GM18870 (cell line): ENCODE measurements around the gene HORMAD2.

Source experiments
- ATAC-seq: cut with Tn5 transposase; IDR thresholded peaks from one replicate; pipeline ENCODE4 v1.9.1; 2021; ENCODE audit warnings: moderate library complexity; ENCODE audit not compliant: unreplicated experiment

HORMAD2 gene

DNA sequence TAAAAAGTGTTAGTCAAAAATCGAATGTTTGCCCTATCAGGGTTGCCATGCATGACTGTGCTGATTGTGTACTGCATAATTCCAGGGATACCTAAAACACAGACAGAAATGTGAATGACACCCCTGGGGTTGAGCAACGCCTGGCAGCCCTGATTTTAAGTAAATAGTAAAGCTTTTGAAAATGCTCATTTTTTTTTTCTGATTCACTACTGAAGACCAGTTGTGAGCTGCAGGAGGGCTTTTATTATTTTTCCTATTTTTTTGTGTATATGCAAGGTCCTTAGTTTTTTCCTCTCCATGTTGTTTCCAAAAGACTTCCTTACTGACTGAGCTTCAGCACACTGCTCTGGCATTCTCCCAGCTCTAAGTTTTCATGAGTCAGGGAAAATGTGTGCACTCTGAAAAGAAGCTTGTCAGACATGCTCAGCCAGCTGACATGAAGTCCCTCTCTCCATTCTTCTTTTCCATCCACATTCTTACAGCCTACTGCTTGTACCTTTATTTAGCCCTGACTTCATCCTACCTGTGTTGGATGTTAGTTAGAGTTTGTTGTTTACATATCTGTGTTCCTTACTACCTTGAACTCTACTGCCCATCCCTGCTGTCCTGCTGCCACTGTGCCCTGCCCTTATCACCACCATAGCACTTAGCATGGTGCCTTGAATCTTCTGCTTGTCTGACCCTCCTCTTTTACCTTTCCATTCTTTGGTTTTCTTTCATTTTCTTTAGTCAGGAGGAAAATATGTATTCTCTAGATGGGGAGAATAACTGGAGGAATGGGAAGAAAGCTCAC lies 79.5 kb downstream of the HORMAD2 start:
- no peak for ATAC-seq

DNA sequence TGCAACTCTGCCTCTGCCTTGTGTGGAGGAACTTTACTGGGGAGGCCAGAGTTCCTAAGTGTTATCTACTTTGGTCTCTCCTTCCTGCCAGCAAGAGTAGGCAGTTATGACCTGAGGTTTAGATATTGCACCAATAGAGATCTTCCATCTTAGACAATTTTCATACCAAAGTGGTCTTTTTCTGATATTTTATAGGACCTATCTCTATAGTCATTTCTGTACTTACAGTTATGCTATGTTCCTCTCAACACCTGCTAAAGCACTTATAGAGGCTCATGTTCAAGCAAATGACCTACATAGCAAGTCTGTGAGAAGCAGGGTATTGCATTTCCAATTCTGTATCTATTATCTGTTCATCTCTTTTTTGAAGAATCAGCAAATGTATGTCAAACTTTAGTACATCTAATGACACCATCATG lies 80.8 kb downstream of the HORMAD2 start:
- no peak for ATAC-seq

DNA sequence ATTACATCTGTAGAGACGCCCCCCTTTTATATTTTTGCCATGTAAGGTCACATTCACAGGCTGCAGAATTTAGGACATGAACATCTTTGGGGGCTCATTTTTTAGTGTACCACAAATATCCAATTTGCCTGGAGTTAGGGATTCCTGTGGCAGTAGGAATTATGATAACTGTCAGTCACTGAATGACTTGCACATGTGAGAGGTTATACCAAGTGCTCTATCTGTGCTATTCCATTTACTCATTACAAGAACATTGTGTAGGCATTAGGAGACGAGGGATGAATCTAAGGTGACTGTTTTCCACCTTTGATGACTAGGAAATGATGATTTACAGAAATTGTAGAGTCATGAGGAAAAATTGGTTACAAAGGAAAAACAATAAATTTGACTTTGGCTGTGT lies 87.0 kb downstream of the HORMAD2 start:
- no peak for ATAC-seq

- no peak for ATAC-seq
Measured at GRCh38 chr22:30167734-30168133, 87.5 kb downstream of the HORMAD2 start.

- no peak for ATAC-seq
Measured at GRCh38 chr22:30169002-30169401, 88.7 kb downstream of the HORMAD2 start.

DNA sequence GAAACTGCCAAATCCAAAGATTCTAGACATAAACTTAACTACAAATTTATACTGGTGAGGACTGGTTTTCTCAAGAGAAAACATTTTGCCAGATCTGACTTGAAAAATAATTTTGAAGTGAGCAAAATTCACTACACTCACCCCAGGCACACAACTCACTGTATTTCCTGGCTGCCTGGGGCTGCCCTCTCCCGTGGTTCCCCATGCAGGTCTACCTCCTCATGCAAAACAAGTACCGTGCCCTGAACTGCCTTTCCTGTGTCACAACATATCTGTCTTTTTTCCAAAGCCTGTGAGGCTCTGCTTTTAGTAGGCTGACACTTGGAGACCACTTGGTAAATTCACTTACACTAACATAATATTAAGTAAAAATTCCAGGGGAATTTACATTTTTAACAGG lies 89.9 kb downstream of the HORMAD2 start:
- no peak for ATAC-seq

GRCh38 chr22:30171008-30171407 lies 90.7 kb downstream of the HORMAD2 start:
- no peak for ATAC-seq

DNA sequence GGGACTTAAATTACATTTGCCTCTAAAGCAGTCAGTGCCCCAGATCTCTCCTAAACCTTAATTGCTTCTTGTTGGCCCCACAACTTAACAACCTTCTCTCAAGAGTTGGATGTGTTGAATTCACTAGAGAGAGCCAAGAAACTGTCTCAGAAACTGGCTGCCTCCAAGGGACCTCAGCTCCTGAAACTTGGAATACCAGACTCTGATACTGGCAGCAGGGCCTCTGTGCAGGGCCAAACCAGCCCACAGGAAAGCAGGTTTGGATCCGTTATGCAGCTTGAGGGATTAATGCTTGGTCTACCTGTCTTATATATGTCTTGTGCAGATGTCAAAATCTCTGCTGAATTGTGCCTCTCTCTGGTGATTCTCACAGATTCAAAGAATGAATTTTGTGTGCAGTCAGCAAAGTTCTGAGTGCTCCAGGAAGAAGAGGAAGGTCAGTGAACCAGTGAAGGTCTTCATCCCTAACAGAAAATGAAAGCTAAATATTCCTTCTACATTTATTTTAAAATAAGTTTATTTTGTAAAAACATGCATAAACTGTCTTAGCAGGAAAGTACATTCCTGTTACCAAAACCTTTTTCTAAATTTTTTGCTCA lies 95.5 kb downstream of the HORMAD2 start:
- ATAC-seq = no peak

- no peak for ATAC-seq
Measured at GRCh38 chr22:30176431-30176830, 96.2 kb downstream of the HORMAD2 start.

DNA sequence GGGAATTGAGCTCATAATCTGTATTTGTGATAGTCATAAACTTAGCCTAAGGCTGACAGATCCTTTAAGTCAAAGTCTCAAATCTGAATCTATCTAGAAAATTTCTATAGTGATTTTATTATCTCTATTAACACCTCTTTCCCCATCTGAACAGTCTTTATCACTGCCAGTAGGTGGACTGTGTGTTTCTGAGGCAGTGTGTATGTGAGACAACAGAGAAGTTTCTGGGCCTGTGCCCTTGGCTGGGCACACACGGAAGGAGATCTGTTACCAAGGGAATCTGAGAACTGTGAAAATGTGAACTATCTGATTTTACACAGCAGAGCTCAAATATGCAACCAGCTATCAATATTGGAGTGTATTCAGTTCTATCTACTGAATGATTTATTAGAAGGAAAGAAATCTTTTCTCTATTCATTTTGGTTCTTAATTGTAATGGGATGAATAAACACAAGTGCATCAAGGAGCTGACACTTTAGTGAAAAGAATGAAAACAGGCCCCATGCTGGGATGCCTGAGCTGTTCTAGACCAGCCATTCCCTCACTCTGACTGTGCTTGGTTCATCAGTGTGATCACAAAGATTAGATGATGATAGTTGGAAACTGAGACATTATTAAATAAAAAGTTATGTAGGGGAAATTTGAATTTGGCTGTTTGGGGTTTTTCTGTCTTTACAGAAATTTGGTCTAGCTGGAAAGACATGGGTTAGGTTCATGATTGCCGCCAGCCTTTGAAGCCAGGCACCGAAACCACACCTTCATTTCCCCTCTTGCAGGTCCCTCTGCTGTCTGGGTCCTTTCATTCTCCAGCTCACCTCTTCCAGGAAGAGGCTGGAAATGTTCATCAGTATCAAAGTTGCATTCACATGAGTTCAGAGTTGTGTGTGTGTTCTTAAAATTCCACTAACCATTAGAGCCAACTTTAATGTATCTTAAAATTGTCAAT lies 98.2 kb downstream of the HORMAD2 start:
- no peak for ATAC-seq

GRCh38 chr22:30180616-30181015 lies 100.4 kb downstream of the HORMAD2 start:
- no peak for ATAC-seq

- no peak for ATAC-seq
Measured at GRCh38 chr22:30181459-30182349, 101.4 kb downstream of the HORMAD2 start.

- ATAC-seq = no peak
Measured at GRCh38 chr22:30182350-30182745, 102.1 kb downstream of the HORMAD2 start.

DNA sequence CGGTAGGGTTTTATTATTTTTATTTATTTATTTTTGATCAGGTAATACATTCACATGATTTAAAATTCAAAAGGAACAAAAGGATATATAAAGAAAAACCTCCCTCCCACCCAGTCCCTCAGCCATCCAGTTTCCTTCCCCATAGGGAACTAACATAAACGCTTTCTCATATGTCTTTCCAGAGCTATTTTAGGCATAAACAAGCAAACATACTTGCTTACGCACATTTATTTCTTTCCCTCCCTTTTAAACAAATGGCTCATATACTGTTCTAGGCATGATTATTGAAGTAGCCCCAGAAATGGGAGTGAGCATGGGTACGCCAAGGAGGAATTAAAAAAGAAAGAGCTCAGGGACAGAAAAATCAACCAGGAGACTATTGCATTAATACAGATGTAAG lies 102.6 kb downstream of the HORMAD2 start:
- no peak for ATAC-seq

DNA sequence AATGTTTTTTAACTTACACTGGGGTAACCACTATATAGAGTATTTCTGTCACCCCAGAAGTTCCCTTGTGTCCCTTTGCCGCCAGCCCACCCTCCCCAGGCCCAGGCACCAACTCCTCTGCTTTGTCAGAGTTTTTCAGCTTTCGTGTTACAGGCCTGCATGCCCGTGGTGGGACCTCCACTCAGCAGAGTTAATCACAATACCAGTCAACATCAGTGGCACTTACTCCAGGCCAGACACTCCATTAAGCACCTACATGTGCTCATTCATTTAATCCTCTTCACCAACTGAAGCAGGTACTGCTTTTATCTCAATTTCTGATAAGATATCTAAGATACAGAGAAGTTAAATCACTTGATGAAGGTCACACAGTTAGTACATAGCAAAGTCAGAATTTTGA lies 103.0 kb downstream of the HORMAD2 start:
- no peak for ATAC-seq

DNA sequence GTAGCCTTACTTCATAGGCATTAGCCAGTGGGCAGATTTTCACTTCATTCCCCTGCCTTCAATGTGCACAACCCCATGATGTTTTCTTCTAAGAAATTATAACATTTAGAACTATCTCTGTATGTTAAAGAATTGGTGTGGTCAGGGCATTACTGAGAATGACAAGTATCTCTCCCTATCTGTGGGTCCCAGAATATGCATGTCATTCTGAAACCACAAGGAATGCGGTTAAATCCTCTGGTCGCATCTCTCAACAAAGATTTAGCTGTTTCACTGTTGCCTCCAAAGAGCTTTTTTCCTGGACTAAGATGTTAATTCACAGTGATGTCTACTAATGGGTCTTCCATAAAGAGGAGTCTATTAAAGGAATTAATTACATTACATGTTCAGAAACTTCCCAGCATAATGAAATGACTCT lies 103.6 kb downstream of the HORMAD2 start:
- ATAC-seq = no peak

- no peak for ATAC-seq
Measured at GRCh38 chr22:30185129-30185528, 104.9 kb downstream of the HORMAD2 start.

- ATAC-seq = no peak
Measured at GRCh38 chr22:30185549-30185948, 105.3 kb downstream of the HORMAD2 start.

GRCh38 chr22:30186041-30186440 lies 105.8 kb downstream of the HORMAD2 start:
- no peak for ATAC-seq

GRCh38 chr22:30186510-30186909 lies 106.2 kb downstream of the HORMAD2 start:
- no peak for ATAC-seq

DNA sequence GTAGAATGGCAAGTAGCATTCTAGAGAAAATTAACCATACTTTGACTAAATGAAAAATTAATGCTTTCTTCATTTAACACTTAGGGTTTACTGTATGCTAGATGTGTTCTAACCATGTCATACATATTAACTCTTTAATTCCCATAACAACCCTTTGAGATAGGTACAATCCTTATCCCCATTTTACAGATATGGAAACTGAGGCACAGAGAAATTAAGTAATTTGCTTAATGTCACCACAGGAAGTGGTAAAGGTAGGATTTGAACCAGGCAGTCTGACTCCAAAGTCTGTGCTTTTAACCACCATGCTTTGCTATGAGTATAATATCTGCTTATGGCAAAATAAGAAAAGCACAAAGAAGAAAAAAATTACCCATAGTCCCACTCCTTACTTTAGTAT lies 106.8 kb downstream of the HORMAD2 start:
- ATAC-seq = no peak
